Measurements from ENCODE around the gene YIF1B.

DNA sequence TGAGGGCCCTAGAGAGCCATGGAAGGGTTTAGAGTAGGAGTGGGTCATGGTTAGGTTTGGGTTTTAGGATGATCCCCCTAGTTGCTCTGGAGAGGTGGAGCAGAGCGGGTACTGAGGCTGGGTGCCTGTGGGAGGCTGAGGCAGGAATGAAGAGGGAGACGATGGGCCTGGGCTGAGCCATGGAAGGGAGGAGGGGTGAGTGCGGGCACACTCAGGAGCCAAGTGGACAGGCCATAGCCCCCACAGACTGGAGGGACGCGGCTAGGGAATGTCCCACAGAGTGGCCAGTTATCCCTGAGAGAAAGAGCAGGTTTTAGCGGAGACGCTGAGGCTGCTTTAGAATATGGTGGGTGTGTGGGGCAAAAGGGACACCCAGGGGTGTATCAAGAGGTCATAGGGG lies 13.9 kb upstream of the YIF1B start:
- TF ChIP-seq EZH2 (IDR thresholded peaks at IDR 0.05) = no peak
- TF ChIP-seq POLR2AphosphoS5 (IDR thresholded peaks at IDR 0.05; ENCODE audit: borderline replicate concordance, low read depth, low read length) = no peak
- TF ChIP-seq FOXP2 (optimal IDR thresholded peaks at IDR 0.05; ENCODE audit: control extremely low read depth, extremely low read length, insufficient read depth) = no peak

Data from SK-N-MC (cell line).